Mucosa of rectum (tissue), 2 donors: ENCODE measurements around the gene CRABP2.

ENCODE experiments used
- H3K27ac ChIP-seq, 2 donors: one replicate each; pipeline ENCODE4 v1.7.0; 2013; ENCODE audit warnings: inconsistent platforms in 2 of 2, low read depth in 2 of 2, low read length in 2 of 2
- H3K27me3 ChIP-seq, 2 donors: one replicate each; pipeline ENCODE4 v1.7.0; 2013; ENCODE audit warnings: low read length in 2 of 2; ENCODE audit not compliant: control insufficient read depth in 2 of 2, insufficient read depth in 2 of 2
- H3K36me3 ChIP-seq, 2 donors: one replicate each; pipeline ENCODE4 v1.7.0; 2013; ENCODE audit warnings: low read length in 2 of 2; ENCODE audit not compliant: control insufficient read depth in 2 of 2, insufficient read depth in 2 of 2
- H3K4me1 ChIP-seq, 2 donors: one replicate each; pipeline ENCODE4 v1.7.0; 2013; ENCODE audit warnings: low read length in 2 of 2, mild to moderate bottlenecking in 1 of 2; ENCODE audit not compliant: control insufficient read depth in 2 of 2, insufficient read depth in 2 of 2
- H3K4me3 ChIP-seq, 2 donors: one replicate each; pipeline ENCODE4 v1.7.0; 2013; ENCODE audit warnings: low read length in 2 of 2
- H3K9ac ChIP-seq, 2 donors: one replicate each; pipeline ENCODE4 v1.7.0; 2013; ENCODE audit warnings: low read length in 2 of 2, low read depth in 1 of 2, mild to moderate bottlenecking in 1 of 2
- H3K9me3 ChIP-seq, 2 donors: one replicate each; pipeline ENCODE4 v1.7.0; 2013; ENCODE audit warnings: low read length in 2 of 2; ENCODE audit not compliant: control insufficient read depth in 2 of 2
- donor health status: healthy.
- donor health status: Normal muscosa, but diverticular disease.

Gene CRABP2

GRCh38 chr1:156662800-156663055, 42.7 kb downstream of the CRABP2 start:
- H3K4me1 ChIP-seq: peaks cover 56 to 58% of the 10 kb centered on the region in 2 donors
- H3K27me3 ChIP-seq: no peaks in the 10 kb centered on the region
- H3K9me3 ChIP-seq: no peaks in the 10 kb centered on the region
- no peaks in the 10 kb centered on the region for H3K36me3 ChIP-seq
- no peak overlapping the region for H3K4me3 ChIP-seq
- peak overlapping the region; percentile 45 to 80 for H3K27ac ChIP-seq
- no peak overlapping the region for H3K9ac ChIP-seq

- H3K27ac ChIP-seq: peak overlapping the region; percentile 45 to 80
Observed at GRCh38 chr1:156662005-156662799, 43.2 kb downstream of the CRABP2 start.

GRCh38 chr1:156660752-156661112, 44.7 kb downstream of the CRABP2 start:
- Histone ChIP-seq H3K4me3 (peak overlapping the region; percentile 69 to 80), H3K36me3 (no peaks in the 10 kb centered on the region), H3K27ac (peak overlapping the region; percentile 78 to 80), H3K4me1 (peaks cover 62 to 63% of the 10 kb centered on the region in 2 donors), H3K27me3 (peaks cover 0 to 5% of the 10 kb centered on the region in 2 donors), H3K9ac (peak overlapping the region; percentile 52 to 86), H3K9me3 (no peaks in the 10 kb centered on the region)

More at GRCh38 chr1:156662005-156662799, 43.2 kb downstream of the CRABP2 start:
- no peak overlapping the region for H3K9ac ChIP-seq
- H3K27me3 ChIP-seq: no peaks in the 10 kb centered on the region
- H3K36me3 ChIP-seq: no peaks in the 10 kb centered on the region
- H3K9me3 ChIP-seq: no peaks in the 10 kb centered on the region
- peak overlapping the region in 1 of 2 donors; percentile 15 for H3K4me3 ChIP-seq
- H3K4me1 ChIP-seq: peaks cover 56 to 60% of the 10 kb centered on the region in 2 donors

GRCh38 chr1:156659988-156660751, 45.2 kb downstream of the CRABP2 start:
- Histone ChIP-seq H3K9ac (peak overlapping the region; percentile 56 to 86), H3K4me3 (peak overlapping the region; percentile 69 to 80), H3K36me3 (no peaks in the 10 kb centered on the region), H3K27ac (peak overlapping the region; percentile 78 to 80), H3K27me3 (peaks cover 0 to 5% of the 10 kb centered on the region in 2 donors), H3K4me1 (peaks cover 56 to 57% of the 10 kb centered on the region in 2 donors), H3K9me3 (no peaks in the 10 kb centered on the region)

- H3K4me1 ChIP-seq: peaks cover 52% of the 10 kb centered on the region in 2 donors
- H3K9me3 ChIP-seq: no peaks in the 10 kb centered on the region
- peak overlapping the region; percentile 78 to 80 for H3K27ac ChIP-seq
- H3K4me3 ChIP-seq: peak overlapping the region; percentile 59 to 69
- peaks cover 0 to 5% of the 10 kb centered on the region in 2 donors for H3K27me3 ChIP-seq
- no peaks in the 10 kb centered on the region for H3K36me3 ChIP-seq
- H3K9ac ChIP-seq: peak overlapping the region; percentile 56
Observed at GRCh38 chr1:156659661-156659987, 45.8 kb downstream of the CRABP2 start.

GRCh38 chr1:156658945-156659574, 46.3 kb downstream of the CRABP2 start:
- peaks cover 46% of the 10 kb centered on the region in 2 donors for H3K4me1 ChIP-seq
- no peaks in the 10 kb centered on the region for H3K36me3 ChIP-seq
- peak overlapping the region; percentile 19 to 47 for H3K27ac ChIP-seq
- H3K4me3 ChIP-seq: no peak overlapping the region
- no peaks in the 10 kb centered on the region for H3K9me3 ChIP-seq
- H3K27me3 ChIP-seq: peaks cover 0 to 5% of the 10 kb centered on the region in 2 donors
- no peak overlapping the region for H3K9ac ChIP-seq

- Histone ChIP-seq H3K9ac (no peak overlapping the region), H3K4me3 (no peak overlapping the region), H3K36me3 (no peaks in the 10 kb centered on the region), H3K27me3 (peaks cover 0 to 5% of the 10 kb centered on the region in 2 donors), H3K9me3 (no peaks in the 10 kb centered on the region), H3K27ac (peak overlapping the region in 1 of 2 donors; percentile 19), H3K4me1 (peaks cover 45% of the 10 kb centered on the region in 2 donors)
Observed at GRCh38 chr1:156658496-156658895, 46.9 kb downstream of the CRABP2 start.

- Histone ChIP-seq H3K27ac (no peak overlapping the region), H3K4me3 (peak overlapping the region; percentile 28 to 58), H3K27me3 (peaks cover 0 to 5% of the 10 kb centered on the region in 2 donors), H3K9ac (peak overlapping the region in 1 of 2 donors; percentile 14), H3K36me3 (no peaks in the 10 kb centered on the region), H3K9me3 (no peaks in the 10 kb centered on the region), H3K4me1 (peaks cover 44 to 45% of the 10 kb centered on the region in 2 donors)
Observed at GRCh38 chr1:156657741-156658319, 47.6 kb downstream of the CRABP2 start.

GRCh38 chr1:156656806-156657740, 48.3 kb downstream of the CRABP2 start:
- H3K27me3 ChIP-seq: peaks cover 0 to 5% of the 10 kb centered on the region in 2 donors
- no peaks in the 10 kb centered on the region for H3K9me3 ChIP-seq
- peaks cover 36 to 41% of the 10 kb centered on the region in 2 donors for H3K4me1 ChIP-seq
- H3K36me3 ChIP-seq: no peaks in the 10 kb centered on the region
- H3K4me3 ChIP-seq: peak overlapping the region; percentile 28 to 58
- no peak overlapping the region for H3K27ac ChIP-seq
- peak overlapping the region; percentile 8 to 14 for H3K9ac ChIP-seq
